ENCODE results near the gene TERB1.

The TERB1 gene

DNA sequence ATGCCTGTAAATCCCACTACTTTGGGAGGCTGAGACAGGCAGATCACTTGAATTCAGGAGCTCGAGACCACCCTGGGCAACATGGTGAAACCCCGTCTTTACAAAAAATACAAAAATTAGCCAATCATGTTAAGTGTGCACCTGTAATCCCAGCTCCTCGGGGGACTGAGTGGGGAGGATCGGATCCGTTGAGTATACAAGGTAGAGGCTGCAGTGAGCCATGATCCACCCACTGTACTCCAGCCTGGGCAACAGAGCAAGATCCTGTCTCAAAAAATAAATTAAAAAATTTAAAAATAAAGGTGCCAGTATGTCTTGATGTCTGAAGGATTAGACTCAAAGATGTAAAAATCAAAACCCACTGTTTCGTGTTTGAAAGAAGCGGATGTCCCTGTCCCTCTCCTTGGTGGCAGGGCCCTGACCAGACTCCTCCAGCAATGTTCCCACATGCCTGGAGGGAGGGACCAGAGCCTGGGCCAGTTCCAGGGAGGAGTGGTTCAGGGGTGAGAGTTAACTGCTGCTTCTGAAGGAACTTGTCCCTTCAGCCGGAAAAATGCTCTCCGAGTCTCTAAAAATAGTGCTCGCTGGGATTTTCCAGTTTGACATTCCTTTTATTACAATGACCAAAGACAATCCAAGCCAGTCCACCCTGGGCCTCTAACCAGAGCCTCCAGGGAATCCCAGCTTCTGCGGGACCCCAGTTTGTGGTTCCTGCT lies 95.4 kb downstream of the TERB1 start:
- WGBS, 2 donors (ENCODE audit: extremely low coverage in 2 of 2, insufficient read length in 2 of 2, insufficient replicate concordance in 1 of 2), result no CpG with 5 or more reads among the region's 11 CpGs
- DNase-seq (ENCODE audit: low spot score), result no peak
- no peak overlapping the region for H3K4me2 ChIP-seq (ENCODE audit: insufficient read depth, low read length, poor library complexity, severe bottlenecking)

More for the DNA sequence above, 95.4 kb downstream of the TERB1 start:
- no peaks in the 10 kb centered on the region for H3K79me1 ChIP-seq (ENCODE audit: low read depth, low read length)
- no peak overlapping the region for H2BK12ac ChIP-seq (ENCODE audit: low read length)
- no peak overlapping the region for H3K4me3 ChIP-seq (ENCODE audit: low read length in 2 of 2)
- no peak overlapping the region for H2BK15ac ChIP-seq (ENCODE audit: low read length)
- H4K8ac ChIP-seq (ENCODE audit: low read depth, low read length), result no peak overlapping the region
- H4K91ac ChIP-seq (ENCODE audit: low read depth, low read length, poor library complexity), result no peak overlapping the region
- H3K23ac ChIP-seq (ENCODE audit: low read depth, low read length, poor library complexity), result no peak overlapping the region
- H2AFZ ChIP-seq (ENCODE audit: low read length), result peak overlapping the region; percentile 70
- H3K9me3 ChIP-seq (replicated peaks in 1 of 2; ENCODE audit: control insufficient read depth in 2 of 2, insufficient read depth in 1 of 2, low read depth in 1 of 2, low read length in 2 of 2), result no peaks in the 10 kb centered on the region
- no peak overlapping the region for H3K9ac ChIP-seq (ENCODE audit: low read depth, low read length, poor library complexity)
- no peak overlapping the region for H3K14ac ChIP-seq (ENCODE audit: low read length)
- H2AK5ac ChIP-seq (ENCODE audit: low read depth, low read length), result no peak overlapping the region
- H3K4me1 ChIP-seq (ENCODE audit: control insufficient read depth in 2 of 2, insufficient read depth in 1 of 2, low read depth in 1 of 2, low read length in 2 of 2), result peaks cover 0 to 8% of the 10 kb centered on the region in 2 donors
- peaks cover 0 to 11% (median 0%) of the 10 kb centered on the region in 3 experiments for H3K27me3 ChIP-seq (ENCODE audit: control insufficient read depth in 3 of 3, insufficient read depth in 3 of 3, low read depth in 1 of 3, low read length in 3 of 3)
- H3K36me3 ChIP-seq (replicated peaks in 1 of 2; ENCODE audit: control insufficient read depth in 2 of 2, insufficient read depth in 2 of 2, low read length in 2 of 2), result no peaks in the 10 kb centered on the region
- H3K27ac ChIP-seq (replicated peaks; ENCODE audit: low read length), result no peak overlapping the region
- H3K18ac ChIP-seq (ENCODE audit: low read length), result no peak overlapping the region
- H2BK120ac ChIP-seq (ENCODE audit: low read depth, low read length), result no peak overlapping the region
- no peak overlapping the region for H3K4ac ChIP-seq (ENCODE audit: low read length)
- no peak overlapping the region for H2BK5ac ChIP-seq (ENCODE audit: low read length)
